A549 (cell line): ENCODE data around the gene MTRFR.

ENCODE experiments used
- HDAC2 ChIP-seq: fragments of 200-600 bp; sonication (generic); IDR thresholded peaks from 2 replicates; pipeline ENCODE4 v1.6.1; 2016
- JUNB ChIP-seq: fragments of >200 bp; sonication (Bioruptor Twin); formaldehyde crosslinking; IDR thresholded peaks from 2 replicates; pipeline ENCODE4 v1.6.1; 2016
- MAZ ChIP-seq: fragments of 150-350 bp; IDR thresholded peaks from 2 replicates; pipeline ENCODE4 v1.6.1; 2014; ENCODE audit warnings: antibody characterized with exemption, low read depth, low read length, borderline replicate concordance
- POLR2A ChIP-seq: IDR thresholded peaks from 2 replicates; pipeline ENCODE4 v1.6.1; 2012; ENCODE audit warnings: mild to moderate bottlenecking, low read length
- TF ChIP-seq, protein P1 (sequence below): fragments of >200 bp; sonication (Bioruptor Twin); formaldehyde crosslinking; IDR thresholded peaks from 3 replicates; pipeline ENCODE4 v1.5.1; 2016
- TF ChIP-seq, protein P2 (sequence below): IDR thresholded peaks from 2 replicates; pipeline ENCODE4 v1.6.1; 2012

DNA sequence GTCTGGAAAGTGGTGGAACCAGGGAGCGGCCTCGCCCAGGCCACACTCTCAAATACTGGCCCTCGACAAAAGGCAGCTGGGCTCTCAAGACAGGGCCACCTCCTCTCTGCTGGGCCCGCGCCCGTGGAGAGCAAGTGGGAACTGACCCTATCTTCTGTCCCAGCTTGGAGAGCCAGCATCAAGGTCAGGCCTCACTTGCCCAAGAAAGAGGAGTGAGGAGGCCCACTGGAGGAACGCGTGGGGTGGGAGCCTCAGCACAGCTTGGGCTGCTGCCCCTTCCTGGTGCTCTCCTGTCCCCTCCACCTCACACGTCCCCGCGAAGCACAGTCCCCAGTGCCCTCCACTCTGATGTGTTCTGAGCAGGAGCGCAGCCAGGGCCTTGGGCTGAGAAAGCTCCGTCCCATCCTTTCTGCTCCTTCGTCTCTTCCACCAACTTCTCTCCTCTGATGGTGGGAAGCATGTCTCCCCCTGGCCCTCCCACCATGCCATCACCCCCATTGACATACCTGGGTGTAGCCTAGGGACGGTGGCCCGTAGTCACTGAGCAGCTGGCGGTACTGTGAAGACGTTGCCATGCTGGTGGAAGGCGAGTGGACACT is 33.5 kb downstream of the MTRFR start:
- TF ChIP-seq, protein P1, sequence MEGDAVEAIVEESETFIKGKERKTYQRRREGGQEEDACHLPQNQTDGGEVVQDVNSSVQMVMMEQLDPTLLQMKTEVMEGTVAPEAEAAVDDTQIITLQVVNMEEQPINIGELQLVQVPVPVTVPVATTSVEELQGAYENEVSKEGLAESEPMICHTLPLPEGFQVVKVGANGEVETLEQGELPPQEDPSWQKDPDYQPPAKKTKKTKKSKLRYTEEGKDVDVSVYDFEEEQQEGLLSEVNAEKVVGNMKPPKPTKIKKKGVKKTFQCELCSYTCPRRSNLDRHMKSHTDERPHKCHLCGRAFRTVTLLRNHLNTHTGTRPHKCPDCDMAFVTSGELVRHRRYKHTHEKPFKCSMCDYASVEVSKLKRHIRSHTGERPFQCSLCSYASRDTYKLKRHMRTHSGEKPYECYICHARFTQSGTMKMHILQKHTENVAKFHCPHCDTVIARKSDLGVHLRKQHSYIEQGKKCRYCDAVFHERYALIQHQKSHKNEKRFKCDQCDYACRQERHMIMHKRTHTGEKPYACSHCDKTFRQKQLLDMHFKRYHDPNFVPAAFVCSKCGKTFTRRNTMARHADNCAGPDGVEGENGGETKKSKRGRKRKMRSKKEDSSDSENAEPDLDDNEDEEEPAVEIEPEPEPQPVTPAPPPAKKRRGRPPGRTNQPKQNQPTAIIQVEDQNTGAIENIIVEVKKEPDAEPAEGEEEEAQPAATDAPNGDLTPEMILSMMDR, result no peak
- TF ChIP-seq MAZ, result no peak
- TF ChIP-seq POLR2A, result no peak
- no peak for TF ChIP-seq HDAC2
- no peak for TF ChIP-seq JUNB
- TF ChIP-seq, protein P2, sequence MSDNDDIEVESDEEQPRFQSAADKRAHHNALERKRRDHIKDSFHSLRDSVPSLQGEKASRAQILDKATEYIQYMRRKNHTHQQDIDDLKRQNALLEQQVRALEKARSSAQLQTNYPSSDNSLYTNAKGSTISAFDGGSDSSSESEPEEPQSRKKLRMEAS, result no peak
